ENCODE results near the gene YTHDF1. TPM values are rescaled to one million over a fixed set of nuclear protein-coding genes. Genes with fewer than 3 reads are reported as not detected.
"Not testable (repeated sequence)": the region's sequence is repeated elsewhere in the genome, so short reads cannot be mapped to it uniquely, and the experiment has no call there.

The YTHDF1 gene
- total RNA-seq, 1 donor from 2014 or later: 43.3 TPM

DNA sequence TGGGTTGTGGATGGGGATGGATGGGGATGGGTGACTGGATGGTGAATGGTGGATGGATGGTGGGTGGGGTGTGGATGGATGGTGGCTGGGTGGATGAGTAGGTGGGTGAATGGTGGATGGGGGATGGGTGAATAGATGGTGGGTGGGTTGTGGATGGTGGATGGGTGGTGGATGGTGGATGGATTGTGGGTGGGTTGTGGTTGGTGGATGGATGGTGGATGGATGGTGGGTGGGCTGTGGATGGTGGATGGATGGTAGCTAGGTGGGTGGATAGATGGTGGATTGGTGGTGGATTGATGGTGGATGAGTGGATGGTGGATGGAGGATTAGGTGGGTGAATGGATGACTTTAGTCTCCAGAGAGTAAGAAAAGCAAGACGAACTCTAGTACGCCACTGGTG, 57.6 kb downstream of the YTHDF1 start:
- TF ChIP-seq CTCF (IDR thresholded peaks at IDR 0.05; ENCODE audit: partially characterized antibody, unreplicated experiment): no peak
- H3K4me1 Mint-ChIP-seq (ENCODE audit: low read depth, unreplicated experiment): peaks cover 6% of the 10 kb centered on the region
- H3K9me3 Mint-ChIP-seq (ENCODE audit: unreplicated experiment): peaks cover 9% of the 10 kb centered on the region
- DNase-seq: no peak
- H3K27ac Mint-ChIP-seq (ENCODE audit: unreplicated experiment): no peak overlapping the region
- H3K4me3 Mint-ChIP-seq (ENCODE audit: unreplicated experiment): no peak overlapping the region
- peaks cover 4% of the 10 kb centered on the region for H3K27me3 Mint-ChIP-seq (ENCODE audit: unreplicated experiment)
- H3K36me3 Mint-ChIP-seq (ENCODE audit: unreplicated experiment): peaks cover 5% of the 10 kb centered on the region

DNA sequence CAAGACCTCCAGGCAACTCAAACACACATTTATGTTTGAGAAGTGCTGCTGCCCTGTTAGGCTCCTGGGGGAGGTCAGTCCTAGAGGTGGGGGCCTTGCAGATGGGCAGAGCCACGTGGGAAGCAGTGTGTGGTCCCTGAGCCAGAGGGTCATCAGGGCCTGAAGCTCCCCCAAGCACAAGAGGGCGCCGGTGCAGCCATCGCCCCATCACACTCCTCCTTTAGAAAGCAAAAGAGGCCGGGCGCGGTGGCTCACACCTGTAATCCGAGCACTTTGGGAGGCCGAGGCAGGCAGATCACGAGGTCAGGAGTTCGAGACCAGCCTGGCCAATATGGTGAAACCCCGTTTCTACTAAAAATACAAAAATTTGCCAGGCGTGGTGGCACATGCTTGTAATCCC, 58.5 kb downstream of the YTHDF1 start:
- not testable (repeated sequence) for H3K4me3 Mint-ChIP-seq (ENCODE audit: unreplicated experiment); H3K27me3 Mint-ChIP-seq (ENCODE audit: unreplicated experiment); H3K36me3 Mint-ChIP-seq (ENCODE audit: unreplicated experiment)

DNA sequence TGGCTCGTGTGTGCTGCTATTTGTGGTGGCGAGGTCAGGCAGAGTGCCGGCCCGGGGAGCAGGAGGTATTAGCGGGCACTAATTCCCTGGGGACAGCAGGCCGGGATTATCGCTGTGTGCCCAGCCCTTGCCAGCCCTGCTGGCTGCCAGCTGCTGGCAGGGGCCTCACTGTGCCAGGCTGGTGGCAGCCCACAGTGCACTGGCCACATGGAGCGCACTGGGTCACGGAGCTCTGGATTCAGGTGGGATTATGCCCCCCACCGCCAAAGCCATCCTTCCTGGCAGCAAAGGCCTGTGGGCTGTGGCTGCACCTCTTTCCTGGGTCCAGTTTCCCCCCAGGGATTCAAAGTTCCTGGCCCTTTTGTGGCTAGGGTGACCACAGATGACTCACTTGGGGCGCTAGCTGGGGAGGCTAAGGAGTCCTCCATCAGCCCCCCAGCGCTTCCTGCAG, 59.7 kb downstream of the YTHDF1 start:
- peaks cover 1% of the 10 kb centered on the region for H3K9me3 Mint-ChIP-seq (ENCODE audit: unreplicated experiment)
- H3K27ac Mint-ChIP-seq (ENCODE audit: unreplicated experiment): no peak overlapping the region
- H3K27me3 Mint-ChIP-seq (ENCODE audit: unreplicated experiment): peaks cover 3% of the 10 kb centered on the region
- no peak overlapping the region for H3K4me3 Mint-ChIP-seq (ENCODE audit: unreplicated experiment)
- TF ChIP-seq CTCF (IDR thresholded peaks at IDR 0.05; ENCODE audit: partially characterized antibody, unreplicated experiment): no peak
- no peaks in the 10 kb centered on the region for H3K36me3 Mint-ChIP-seq (ENCODE audit: unreplicated experiment)
- peak; percentile 12 for DNase-seq
- H3K4me1 Mint-ChIP-seq (ENCODE audit: low read depth, unreplicated experiment): no peaks in the 10 kb centered on the region

More for the DNA sequence above, 58.5 kb downstream of the YTHDF1 start:
- not testable (repeated sequence) for H3K27ac Mint-ChIP-seq (ENCODE audit: unreplicated experiment); H3K9me3 Mint-ChIP-seq (ENCODE audit: unreplicated experiment); H3K4me1 Mint-ChIP-seq (ENCODE audit: low read depth, unreplicated experiment)
- DNase-seq: peak; percentile 11

DNA sequence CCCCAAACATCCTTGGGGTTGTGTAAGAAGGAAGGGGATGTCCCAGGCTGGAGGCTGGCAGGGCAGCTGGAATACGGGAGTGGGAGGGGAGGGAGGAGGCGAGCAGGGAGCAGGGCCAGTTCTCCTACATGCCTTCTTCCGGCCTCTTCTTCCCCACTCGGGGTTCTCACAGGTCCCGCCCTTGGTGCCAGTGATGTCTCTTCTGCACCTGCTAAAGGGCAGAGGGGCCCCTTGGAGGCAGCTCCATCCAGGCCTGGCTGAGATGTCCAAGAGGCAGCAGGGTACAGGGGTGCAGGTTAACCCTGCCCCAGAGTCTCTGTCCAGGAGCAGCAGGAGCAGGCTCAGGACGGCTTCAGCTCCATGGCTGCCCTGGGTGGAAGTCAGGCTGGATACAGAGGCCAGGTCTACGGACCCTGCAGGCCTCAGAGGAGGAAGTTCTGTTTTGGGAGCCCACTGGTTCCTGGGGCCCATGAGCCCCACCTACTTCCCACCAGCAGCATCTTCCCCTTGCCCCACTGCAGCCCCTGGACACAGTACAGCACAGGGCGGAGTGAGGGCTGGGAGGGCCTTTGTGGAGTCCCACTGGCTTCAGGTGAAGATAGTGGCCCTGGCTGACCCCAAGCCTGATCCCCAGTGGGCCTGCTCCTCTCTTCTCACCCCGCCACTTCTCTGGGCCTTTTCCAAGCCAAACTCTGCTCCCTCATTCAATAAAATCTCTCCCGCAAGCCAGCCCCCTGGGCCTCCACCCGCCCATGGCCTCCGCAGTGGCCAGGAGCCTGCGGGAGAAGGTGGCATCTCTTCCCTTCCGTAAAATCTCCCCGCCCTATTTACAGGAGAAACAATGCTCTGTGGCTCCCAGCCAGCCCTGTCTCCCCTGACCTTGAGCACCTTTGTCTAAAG, 60.4 kb downstream of the YTHDF1 start:
- Mint-ChIP-seq H3K27ac (ENCODE audit: unreplicated experiment) (no peak overlapping the region), H3K36me3 (ENCODE audit: unreplicated experiment) (no peaks in the 10 kb centered on the region), H3K9me3 (ENCODE audit: unreplicated experiment) (no peaks in the 10 kb centered on the region), H3K4me3 (ENCODE audit: unreplicated experiment) (no peak overlapping the region), H3K27me3 (ENCODE audit: unreplicated experiment) (peaks cover 3% of the 10 kb centered on the region), H3K4me1 (ENCODE audit: low read depth, unreplicated experiment) (no peaks in the 10 kb centered on the region)
- peak; percentile 13 for DNase-seq
- TF ChIP-seq CTCF (IDR thresholded peaks at IDR 0.05; ENCODE audit: partially characterized antibody, unreplicated experiment): no peak

GRCh38 chr20:63154395-63154794, 61.5 kb downstream of the YTHDF1 start:
- Mint-ChIP-seq H3K36me3 (ENCODE audit: unreplicated experiment) (no peaks in the 10 kb centered on the region), H3K4me3 (ENCODE audit: unreplicated experiment) (no peak overlapping the region), H3K9me3 (ENCODE audit: unreplicated experiment) (peaks cover 6% of the 10 kb centered on the region), H3K4me1 (ENCODE audit: low read depth, unreplicated experiment) (peaks cover 6% of the 10 kb centered on the region), H3K27ac (ENCODE audit: unreplicated experiment) (no peak overlapping the region), H3K27me3 (ENCODE audit: unreplicated experiment) (peaks cover 6% of the 10 kb centered on the region)
- no peak for TF ChIP-seq CTCF (IDR thresholded peaks at IDR 0.05; ENCODE audit: partially characterized antibody, unreplicated experiment)
- DNase-seq: peak; percentile 13
